Activated T-helper 2 cell treated with anti-CD3 and anti-CD28 coated beads, Interferon-gamma antibody, Interleukin-2, Interleukin-4, amounts not matched to agents 10 μg/mL and 5 μg/mL and 100 μg/mL, durations not matched to agents 14 hours and 24 hours and 36 hours (primary cell): Measurements from ENCODE around the gene ARHGDIG. TPM values are rescaled to one million over a fixed set of nuclear protein-coding genes. Genes with fewer than 3 reads are reported as not detected.
A peak's percentile ranks its signal among the peaks of the same experiment; 100 is the strongest.
"Not testable (repeated sequence)": the region's sequence is repeated elsewhere in the genome, so short reads cannot be mapped to it uniquely, and the experiment has no call there.

Experiments
- DNase-seq: peaks from one replicate; pipeline ENCODE4 v3.0.0; 2021; ENCODE audit warnings: low spot score
- H3K27ac Mint-ChIP-seq: one replicate; pipeline ENCODE4 v1.8.0; 2021; ENCODE audit warnings: mixed read lengths
- H3K27me3 Mint-ChIP-seq: one replicate; pipeline ENCODE4 v1.8.0; 2021; ENCODE audit warnings: low read depth, mixed read lengths
- H3K36me3 Mint-ChIP-seq: one replicate; pipeline ENCODE4 v1.8.0; 2021; ENCODE audit warnings: low read depth, mixed read lengths
- H3K4me1 Mint-ChIP-seq: one replicate; pipeline ENCODE4 v1.8.0; 2021; ENCODE audit warnings: low read depth, mixed read lengths
- H3K4me3 Mint-ChIP-seq: one replicate; pipeline ENCODE4 v1.8.0; 2021; ENCODE audit warnings: low read depth, mild to moderate bottlenecking, moderate library complexity, mixed read lengths
- H3K9me3 Mint-ChIP-seq: one replicate; pipeline ENCODE4 v1.8.0; 2021; ENCODE audit warnings: mixed read lengths
- intact Hi-C: fragments of 100-400 bp; cut with micrococcal nuclease; formaldehyde crosslinking; loops from one replicate; pipeline ENCODE4 v1.15.1; 2023
- total RNA-seq: library from RNA; stranded (reverse); gene quantifications from 2 replicates; pipeline ENCODE4 v1.2.3, GENCODE V29; 2022

Gene ARHGDIG
- total RNA-seq, 1 donor from 2014 or later, result 0.82 TPM

- Mint-ChIP-seq H3K27ac (no peak overlapping the region), H3K27me3 (no peaks in the 10 kb centered on the region), H3K4me3 (no peak overlapping the region), H3K9me3 (no peaks in the 10 kb centered on the region), H3K4me1 (no peaks in the 10 kb centered on the region), H3K36me3 (no peaks in the 10 kb centered on the region)
- DNase-seq, result no peak
- intact Hi-C loops, result no loop called here
Observed at GRCh38 chr16:266258-267164, 13.9 kb upstream of the ARHGDIG start.

DNA sequence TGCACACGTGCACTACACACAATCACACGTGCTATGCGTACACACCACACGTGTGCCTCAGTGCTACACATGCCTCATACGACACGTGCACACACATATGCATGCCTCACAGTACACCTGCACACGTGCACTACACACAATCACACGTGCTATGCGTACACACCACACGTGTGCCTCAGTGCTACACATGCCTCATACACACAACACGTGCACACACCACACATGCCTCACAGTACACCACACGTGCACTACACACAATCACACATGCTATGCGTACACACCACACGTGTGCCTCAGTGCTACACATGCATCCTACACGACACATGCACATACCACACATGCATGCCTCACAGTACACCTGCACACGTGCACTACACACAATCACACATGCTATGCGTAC, 12.8 kb upstream of the ARHGDIG start:
- H3K27me3 Mint-ChIP-seq, DNase-seq, H3K4me3 Mint-ChIP-seq, H3K9me3 Mint-ChIP-seq, H3K27ac Mint-ChIP-seq, H3K4me1 Mint-ChIP-seq, H3K36me3 Mint-ChIP-seq, intact Hi-C loops: not testable (repeated sequence)

DNA sequence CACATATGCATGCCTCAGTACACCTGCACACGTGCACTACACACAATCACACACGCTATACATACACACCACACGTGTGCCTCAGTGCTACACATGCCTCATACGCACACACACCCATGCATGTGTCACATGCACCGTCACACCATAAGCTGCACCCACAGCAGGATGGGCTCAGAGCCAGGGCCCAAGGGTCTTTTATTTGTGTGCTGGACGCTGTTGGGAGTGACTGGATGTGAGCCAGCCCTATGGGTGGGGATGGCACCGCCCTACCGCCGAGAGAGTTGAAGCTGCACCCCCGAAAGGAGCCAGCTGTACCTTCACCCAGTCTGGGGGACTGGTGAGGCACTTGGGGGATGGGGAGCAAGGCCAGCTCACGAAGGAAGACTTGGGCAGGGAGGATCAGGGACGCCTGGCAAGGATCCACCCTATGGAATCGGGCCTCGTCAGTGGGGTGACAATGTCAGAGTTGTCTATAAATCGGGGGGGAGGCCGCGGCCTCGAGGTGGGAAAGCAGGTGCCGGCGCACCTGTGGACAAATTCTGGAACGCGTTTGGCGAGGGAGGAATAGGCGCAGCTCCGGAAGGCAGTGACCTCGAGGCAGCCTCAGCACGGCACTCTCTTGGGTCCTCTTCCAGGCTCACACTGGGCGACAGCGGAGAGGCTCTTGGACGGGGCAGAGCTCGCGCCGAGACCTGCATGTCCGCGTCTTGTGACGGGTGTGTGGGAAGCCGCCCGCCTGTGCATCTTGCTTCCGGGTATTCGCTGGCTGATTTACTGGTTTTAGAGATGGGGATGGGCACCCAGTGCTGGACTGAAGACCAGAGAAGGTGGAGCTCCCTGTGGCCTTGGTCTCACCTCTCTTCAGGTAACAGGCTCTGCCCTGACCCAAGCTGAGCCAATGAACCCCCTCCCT, 12.0 kb upstream of the ARHGDIG start:
- Mint-ChIP-seq H3K27ac (no peak overlapping the region), H3K27me3 (no peaks in the 10 kb centered on the region), H3K9me3 (no peaks in the 10 kb centered on the region), H3K4me1 (no peaks in the 10 kb centered on the region), H3K4me3 (no peak overlapping the region), H3K36me3 (no peaks in the 10 kb centered on the region)
- no peak for DNase-seq
- intact Hi-C loops, result no loop called here

GRCh38 chr16:269061-269796, 11.2 kb upstream of the ARHGDIG start:
- intact Hi-C loops, result no loop called here
- H3K27ac Mint-ChIP-seq, result no peak overlapping the region
- no peaks in the 10 kb centered on the region for H3K9me3 Mint-ChIP-seq
- no peak for DNase-seq
- no peaks in the 10 kb centered on the region for H3K27me3 Mint-ChIP-seq
- no peaks in the 10 kb centered on the region for H3K36me3 Mint-ChIP-seq
- H3K4me1 Mint-ChIP-seq, result no peaks in the 10 kb centered on the region
- no peak overlapping the region for H3K4me3 Mint-ChIP-seq

DNA sequence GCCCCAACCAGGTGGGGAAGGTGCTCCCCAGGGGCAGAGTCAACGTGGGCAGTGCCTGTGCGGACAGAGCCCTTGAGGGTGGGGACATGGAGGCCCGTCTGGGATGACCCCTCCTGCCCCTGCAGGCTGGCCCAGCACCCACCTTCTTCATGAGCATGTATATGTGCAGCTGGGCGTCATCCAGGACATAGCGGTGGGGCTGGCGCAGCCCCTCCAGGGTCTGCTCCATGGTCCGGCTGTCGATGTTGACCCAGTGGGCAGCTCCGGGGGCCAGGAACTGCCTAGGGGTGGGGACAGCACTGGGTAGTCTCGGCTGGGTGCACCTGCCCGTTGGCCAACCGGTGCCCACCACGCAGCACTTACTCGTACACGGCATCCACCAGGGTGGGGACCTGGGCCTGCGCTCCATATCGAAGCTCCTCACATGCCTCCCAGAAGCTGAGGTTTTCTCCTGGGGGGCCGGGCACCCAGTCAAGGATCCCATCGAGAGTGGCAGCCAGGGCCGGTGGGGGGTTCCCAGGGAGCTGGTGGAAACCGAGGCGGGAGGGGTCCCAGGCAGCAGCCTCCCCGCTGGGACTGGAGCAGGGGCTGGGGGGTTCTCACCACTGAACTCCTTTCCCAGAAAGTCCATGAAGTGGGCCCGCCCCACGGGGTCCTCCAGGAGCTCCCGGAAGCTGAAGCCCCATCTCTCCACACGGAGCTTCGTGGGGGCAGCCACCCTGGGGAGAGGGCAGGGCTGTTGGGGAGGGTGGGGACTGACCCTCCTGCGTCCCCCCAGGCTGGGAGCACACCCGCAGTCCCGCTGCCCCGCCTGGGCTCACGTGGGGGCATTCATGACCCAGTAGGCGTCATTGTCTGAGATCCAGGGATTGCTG, 9.8 kb upstream of the ARHGDIG start:
- H3K36me3 Mint-ChIP-seq, result no peaks in the 10 kb centered on the region
- H3K27ac Mint-ChIP-seq, result no peak overlapping the region
- H3K4me3 Mint-ChIP-seq, result no peak overlapping the region
- DNase-seq, result no peak
- intact Hi-C loops, result no loop called here
- H3K9me3 Mint-ChIP-seq, result no peaks in the 10 kb centered on the region
- peaks cover 3% of the 10 kb centered on the region for H3K27me3 Mint-ChIP-seq
- no peaks in the 10 kb centered on the region for H3K4me1 Mint-ChIP-seq

DNA sequence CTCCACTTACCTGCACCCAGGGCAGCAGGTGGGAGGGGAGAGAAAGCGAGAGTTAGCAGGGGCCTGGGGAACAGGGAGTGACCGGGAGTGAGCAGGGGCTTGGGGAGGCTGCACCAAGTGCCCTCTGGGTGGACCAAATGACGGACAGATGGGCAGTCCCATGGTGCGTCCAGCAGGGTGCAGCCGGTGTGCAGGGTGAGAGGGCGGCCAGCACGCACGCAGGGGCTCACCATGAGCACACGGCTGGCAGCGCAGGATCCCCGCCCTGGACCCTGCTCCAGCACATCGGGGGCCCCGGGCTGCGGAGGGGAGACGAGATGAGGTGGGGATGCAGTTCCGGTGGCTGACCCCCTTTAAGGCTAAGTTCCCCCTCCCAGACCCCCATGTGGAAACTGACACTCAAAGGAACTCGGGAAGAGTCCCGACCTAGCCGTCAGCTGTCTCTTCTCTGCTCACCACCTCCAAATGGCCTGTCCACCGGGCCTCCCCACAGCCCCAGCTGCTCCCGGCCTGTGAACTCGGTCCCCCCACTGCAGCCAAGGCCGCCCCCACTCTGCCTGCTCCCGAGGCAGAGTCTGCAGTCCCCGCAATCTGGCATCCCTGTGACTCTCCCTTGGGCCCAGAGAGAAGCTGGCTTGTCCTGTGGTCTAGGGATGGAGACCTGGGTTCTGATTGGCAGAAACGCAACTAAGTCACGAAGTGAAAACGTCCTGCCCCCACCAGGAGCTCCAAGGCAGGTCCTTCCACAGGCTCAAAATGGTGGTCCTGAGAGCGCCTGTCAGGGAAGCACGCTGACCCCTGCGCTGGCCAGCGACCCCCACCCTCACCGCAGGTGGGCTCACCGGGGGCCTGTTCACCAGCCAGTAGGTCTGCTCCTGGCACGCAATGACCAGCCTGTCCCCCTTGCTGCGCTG, 7.5 kb upstream of the ARHGDIG start:
- DNase-seq, result no peak
- H3K27ac Mint-ChIP-seq, result no peak overlapping the region
- H3K4me1 Mint-ChIP-seq, result no peaks in the 10 kb centered on the region
- intact Hi-C loops, result no loop called here
- no peaks in the 10 kb centered on the region for H3K9me3 Mint-ChIP-seq
- peaks cover 16% of the 10 kb centered on the region for H3K27me3 Mint-ChIP-seq
- H3K36me3 Mint-ChIP-seq, result no peaks in the 10 kb centered on the region
- no peak overlapping the region for H3K4me3 Mint-ChIP-seq

DNA sequence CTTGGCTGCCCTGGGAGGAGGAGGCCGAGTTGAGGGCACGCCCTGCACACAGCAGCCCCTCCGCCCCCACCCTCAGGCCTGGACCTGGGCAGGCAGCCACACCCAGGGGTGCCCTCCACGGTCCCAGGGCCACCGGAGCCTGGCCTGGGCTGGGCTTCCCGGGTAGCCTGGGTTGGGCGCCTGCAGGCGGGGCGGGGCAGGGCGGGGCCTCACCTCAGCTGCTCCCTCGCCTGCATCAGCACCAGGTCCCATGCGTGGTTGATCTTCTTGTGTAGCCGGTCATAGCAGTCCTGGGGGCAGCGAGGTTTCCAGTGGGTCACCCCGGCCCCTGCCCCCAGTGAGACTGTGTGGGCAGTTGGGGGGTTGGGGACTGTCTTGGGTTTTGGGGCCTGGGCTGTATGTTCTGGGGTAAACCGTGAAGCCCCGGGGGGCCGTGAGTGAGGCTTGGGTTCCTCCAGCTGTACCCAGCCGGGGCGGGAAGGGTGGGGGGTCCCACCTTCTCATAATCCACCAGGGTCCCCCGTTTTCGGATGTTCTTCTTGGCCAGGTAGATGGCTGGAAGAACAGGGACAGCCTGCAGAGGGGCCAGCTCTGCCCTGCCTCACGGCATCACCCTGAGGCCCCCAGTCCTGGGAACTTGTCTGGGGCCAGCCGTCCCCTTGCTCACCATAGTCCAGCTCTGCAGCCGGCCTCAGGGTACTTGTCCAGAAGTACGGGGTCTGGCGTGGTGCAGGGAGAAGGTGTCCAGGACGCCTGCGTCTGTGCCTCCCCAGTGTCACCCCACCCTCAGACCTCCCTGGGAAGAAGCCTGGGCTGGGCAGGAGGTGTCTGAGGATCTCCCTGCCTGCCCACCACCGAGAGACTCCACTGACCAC, 6.6 kb upstream of the ARHGDIG start:
- no peaks in the 10 kb centered on the region for H3K36me3 Mint-ChIP-seq
- no peaks in the 10 kb centered on the region for H3K4me1 Mint-ChIP-seq
- H3K27ac Mint-ChIP-seq, result no peak overlapping the region
- intact Hi-C loops, result no loop called here
- no peak for DNase-seq
- no peaks in the 10 kb centered on the region for H3K9me3 Mint-ChIP-seq
- peaks cover 20% of the 10 kb centered on the region for H3K27me3 Mint-ChIP-seq
- H3K4me3 Mint-ChIP-seq, result no peak overlapping the region

DNA sequence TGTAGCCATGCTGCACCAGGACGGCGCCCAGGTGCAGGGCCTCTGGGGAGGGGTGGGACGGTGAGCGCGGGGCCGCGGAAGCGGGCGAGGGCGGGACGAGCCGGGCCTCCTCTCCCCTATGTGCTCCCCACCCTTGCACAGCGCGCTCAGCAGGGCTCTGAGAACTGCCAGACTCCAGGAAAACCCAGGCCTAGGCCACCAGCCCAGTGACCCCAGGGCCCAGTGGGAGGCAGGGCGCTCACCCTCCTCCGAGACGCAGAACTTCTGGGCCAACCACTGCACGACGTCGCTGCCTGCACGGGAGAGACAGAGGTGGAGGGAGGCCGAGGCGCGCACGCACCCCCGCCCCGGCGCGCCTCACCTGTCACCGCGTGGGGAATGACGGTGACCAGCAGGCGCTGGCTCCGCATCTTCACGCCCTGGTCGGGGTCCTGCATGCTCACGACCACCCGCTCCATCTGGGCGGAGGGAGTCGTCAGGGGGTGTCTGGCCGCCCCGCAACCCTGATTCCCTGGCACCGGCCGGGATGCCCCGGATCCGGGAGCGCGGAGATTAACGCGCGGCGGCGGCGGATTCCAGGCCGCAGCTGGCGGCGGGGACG, 5.2 kb upstream of the ARHGDIG start:
- Mint-ChIP-seq H3K4me3 (peak overlapping the region; percentile 52), H3K9me3 (no peaks in the 10 kb centered on the region)

DNA sequence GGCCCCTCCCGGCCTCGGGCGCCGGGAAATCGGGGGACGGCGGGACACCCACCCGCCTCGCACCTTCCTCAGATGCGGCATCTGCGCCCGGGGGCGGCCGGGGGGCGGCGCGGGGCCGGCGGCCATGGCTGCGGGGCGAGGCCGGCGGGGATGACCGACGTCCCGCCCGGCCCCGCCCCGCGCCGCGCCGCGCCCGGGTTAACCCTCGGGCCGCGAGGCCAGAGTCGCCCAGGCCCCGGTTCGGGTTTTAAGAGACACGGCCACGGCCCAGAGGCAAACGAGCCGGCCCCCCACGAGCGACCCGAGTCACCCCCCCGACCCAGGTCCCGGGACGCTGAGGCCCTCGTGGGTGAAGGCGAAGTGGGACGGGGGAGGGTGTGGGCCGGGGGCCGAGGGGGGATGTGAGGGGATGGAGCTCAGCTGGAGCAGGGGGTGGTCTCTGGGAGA, 4.6 kb upstream of the ARHGDIG start, which contains the start of gene RGS11:
Gene RGS11, minus strand, starts transcription at position 159 of the 447 bp plus-strand sequence. Its CDS starts 33 bp downstream, at position 126.
- Mint-ChIP-seq H3K36me3 (no peaks in the 10 kb centered on the region), H3K27ac (no peak within 1 kb of the TSS), H3K9me3 (no peaks in the 10 kb centered on the region), H3K27me3 (peaks cover 28% of the 10 kb centered on the region), H3K4me3 (peak within 1 kb of the TSS; percentile 52), H3K4me1 (peaks cover 5% of the 10 kb centered on the region)
- intact Hi-C loops, result no loop called here
- DNase-seq, result no peak

More for the DNA sequence above, 5.2 kb upstream of the ARHGDIG start:
- Mint-ChIP-seq H3K36me3 (no peaks in the 10 kb centered on the region), H3K27me3 (peaks cover 28% of the 10 kb centered on the region), H3K27ac (no peak overlapping the region), H3K4me1 (peaks cover 5% of the 10 kb centered on the region)
- DNase-seq, result no peak
- intact Hi-C loops, result no loop called here

DNA sequence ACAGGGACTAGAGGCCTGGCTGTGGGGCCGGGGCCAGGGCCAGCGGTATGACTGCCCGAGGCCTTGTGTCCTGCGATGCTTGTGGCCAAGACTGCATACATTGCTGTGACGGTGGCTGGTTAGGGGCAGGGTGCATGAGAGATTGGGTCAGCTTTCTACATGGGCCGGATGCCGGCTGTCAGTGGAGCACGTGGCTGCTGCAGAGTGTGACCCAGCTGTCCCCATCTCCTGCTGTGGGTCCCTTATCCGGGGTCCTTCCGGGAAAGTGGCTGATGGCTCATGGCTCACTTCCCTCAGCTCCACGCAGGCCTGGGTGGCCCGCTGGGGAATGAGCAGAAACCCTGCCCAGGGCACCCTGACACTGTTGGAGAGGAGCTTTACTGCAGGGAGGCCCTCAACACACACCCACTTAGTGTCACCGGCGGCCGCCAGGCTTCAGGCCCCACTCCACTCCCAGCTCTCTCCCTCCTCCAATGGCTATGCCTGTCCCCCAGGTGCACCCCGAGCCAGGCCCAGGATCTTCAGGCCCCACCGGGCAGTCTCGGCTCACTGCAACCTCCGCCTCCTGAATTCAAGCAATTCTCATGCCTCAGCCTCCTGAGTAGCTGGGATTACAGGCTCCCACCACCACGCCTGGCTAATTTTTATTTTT, 3.8 kb upstream of the ARHGDIG start:
- intact Hi-C loops, result no loop called here
- Mint-ChIP-seq H3K4me1 (peaks cover 5% of the 10 kb centered on the region), H3K27me3 (peaks cover 31% of the 10 kb centered on the region), H3K9me3 (no peaks in the 10 kb centered on the region), H3K27ac (no peak overlapping the region), H3K36me3 (no peaks in the 10 kb centered on the region), H3K4me3 (peak overlapping the region; percentile 20)
- DNase-seq, result no peak
